Body of pancreas (tissue), 4 donors: ENCODE measurements around the gene GABRB2.

Experiments used
- CTCF ChIP-seq, 7 experiments: fragments of 450-650 bp in 4 of 7; fragments of 200-600 bp in 3 of 7; sonication (generic) in 3 of 7; IDR thresholded peaks; one replicate each; pipeline ENCODE4 v1.5.1; 2016 to 2019; ENCODE audit warnings: antibody characterized with exemption in 7 of 7
- POLR2A ChIP-seq, 3 donors: fragments of 450-650 bp; IDR thresholded peaks; one replicate each; pipeline ENCODE4 v1.6.1; 2016; ENCODE audit warnings: antibody characterized with exemption in 3 of 3, mild to moderate bottlenecking in 2 of 3

- no peak for TF ChIP-seq POLR2A (IDR thresholded peaks at IDR 0.05)
- TF ChIP-seq CTCF (IDR thresholded peaks at IDR 0.05) = no peak
Observed at GRCh38 chr5:161277011-161277410, 269.5 kb downstream of the GABRB2 start.
